GM12873 (cell line): ENCODE data around the gene TNNT2.

Experiments used
- TF ChIP-seq, protein P1 (sequence below): IDR thresholded peaks from 2 replicates; pipeline ENCODE4 v1.5.1; 2012; ENCODE audit warnings: low read depth, mild to moderate bottlenecking, moderate library complexity, low read length, control low read depth; ENCODE audit not compliant: insufficient read depth; ENCODE audit errors: missing control alignments

TNNT2 gene

DNA sequence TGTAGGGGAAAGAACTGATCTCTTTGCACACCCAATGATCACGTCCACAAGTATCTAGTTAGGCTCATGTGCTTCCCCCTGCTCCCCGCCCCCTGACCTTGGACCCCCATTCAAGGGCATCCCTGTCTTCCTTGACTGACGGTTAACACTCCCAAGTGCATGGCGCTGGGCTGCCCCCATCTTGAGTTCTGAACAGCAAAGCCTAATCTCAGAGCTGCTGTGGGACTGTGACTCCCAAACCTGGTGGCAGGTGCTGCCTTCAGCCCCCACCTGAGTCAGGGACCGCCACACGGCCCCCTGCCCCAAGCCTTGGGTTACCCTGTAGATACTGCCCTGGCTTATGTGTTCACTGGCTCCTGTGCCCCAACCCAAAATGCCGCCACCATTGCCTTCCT lies 43.1 kb upstream of the TNNT2 start:
- TF ChIP-seq, protein P1, sequence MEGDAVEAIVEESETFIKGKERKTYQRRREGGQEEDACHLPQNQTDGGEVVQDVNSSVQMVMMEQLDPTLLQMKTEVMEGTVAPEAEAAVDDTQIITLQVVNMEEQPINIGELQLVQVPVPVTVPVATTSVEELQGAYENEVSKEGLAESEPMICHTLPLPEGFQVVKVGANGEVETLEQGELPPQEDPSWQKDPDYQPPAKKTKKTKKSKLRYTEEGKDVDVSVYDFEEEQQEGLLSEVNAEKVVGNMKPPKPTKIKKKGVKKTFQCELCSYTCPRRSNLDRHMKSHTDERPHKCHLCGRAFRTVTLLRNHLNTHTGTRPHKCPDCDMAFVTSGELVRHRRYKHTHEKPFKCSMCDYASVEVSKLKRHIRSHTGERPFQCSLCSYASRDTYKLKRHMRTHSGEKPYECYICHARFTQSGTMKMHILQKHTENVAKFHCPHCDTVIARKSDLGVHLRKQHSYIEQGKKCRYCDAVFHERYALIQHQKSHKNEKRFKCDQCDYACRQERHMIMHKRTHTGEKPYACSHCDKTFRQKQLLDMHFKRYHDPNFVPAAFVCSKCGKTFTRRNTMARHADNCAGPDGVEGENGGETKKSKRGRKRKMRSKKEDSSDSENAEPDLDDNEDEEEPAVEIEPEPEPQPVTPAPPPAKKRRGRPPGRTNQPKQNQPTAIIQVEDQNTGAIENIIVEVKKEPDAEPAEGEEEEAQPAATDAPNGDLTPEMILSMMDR, result no peak

DNA sequence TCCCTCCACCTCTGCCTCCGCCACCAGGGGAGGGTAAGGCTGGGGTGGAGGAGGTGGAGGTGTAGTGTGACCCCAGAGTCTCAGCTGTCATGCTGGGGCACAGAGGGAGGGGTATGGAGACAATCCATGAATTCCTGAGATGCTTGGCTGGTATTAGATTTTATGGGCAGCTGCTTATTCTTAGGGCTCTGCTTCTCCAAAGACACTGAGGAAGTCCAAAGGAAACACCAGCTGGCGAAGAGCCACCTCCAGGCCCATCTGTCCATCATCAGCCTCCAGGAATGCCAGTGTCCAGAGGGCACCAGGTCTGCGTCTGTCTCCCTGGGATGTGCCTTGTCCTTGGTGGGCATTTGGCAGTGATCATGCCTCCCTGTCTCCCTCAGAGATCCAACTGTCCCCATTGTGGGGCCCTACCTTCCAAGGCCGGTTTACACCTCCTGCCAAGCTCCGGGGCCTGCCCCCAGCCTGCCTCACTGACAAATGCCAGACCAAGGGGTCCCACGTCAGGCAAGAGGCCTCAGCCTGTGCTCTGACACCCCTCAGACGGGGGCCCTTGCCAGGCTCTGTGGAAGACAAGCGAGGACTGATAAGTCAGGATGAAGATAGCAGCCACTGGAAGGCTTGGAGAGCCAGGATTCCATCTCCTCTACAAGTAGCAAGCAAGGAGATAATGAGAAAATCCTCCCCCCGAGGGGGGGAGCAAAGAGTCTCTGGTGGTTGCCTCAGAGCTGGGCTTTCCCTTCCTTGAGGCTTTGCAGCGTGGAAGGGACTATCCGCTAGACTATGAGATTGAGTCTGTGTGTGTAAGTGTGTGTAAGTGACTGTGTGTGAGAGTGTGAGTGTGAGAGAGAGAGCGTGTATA lies 42.5 kb upstream of the TNNT2 start:
- TF ChIP-seq, protein P1, result no peak

DNA sequence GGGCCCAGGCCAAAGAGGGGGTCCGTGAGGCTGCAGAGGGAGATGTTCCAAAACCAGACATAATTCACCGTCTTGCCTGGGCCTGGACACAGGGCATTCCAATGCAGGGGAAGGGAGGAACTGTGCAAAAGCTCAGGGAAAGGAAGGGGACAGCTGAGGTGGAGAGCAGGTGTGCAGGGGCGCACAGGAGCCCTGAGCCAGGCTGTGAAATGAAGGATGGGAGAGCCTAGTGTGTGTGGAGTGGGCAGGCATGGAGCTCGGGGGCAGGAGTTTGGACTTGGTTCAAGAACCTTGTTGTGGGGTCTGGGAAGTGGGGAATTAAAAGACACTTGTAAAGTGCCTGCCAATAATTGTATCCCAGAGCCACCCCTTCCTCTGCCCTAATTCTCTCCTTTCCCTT lies 41.8 kb upstream of the TNNT2 start:
- TF ChIP-seq, protein P1, result no peak

DNA sequence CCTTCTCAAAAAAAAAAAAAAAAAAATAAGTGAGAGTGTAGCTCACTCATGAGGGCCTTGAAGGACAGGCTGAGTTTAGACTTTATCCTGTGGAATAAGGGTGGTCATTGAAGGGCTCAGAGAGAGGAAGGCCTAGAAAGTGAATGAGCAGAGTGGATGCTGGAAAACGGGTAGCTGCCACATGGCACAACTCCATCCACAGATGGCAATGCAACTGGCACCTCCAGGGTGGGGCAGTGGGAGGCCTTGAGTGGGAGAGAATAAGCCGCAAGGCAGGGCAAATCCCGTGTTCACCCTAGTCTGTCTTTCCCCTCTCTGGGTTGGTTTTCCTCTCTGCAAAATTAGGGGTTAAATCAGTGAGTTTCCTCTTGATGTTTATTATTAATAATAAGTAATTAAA lies 41.0 kb upstream of the TNNT2 start:
- TF ChIP-seq, protein P1, result no peak

DNA sequence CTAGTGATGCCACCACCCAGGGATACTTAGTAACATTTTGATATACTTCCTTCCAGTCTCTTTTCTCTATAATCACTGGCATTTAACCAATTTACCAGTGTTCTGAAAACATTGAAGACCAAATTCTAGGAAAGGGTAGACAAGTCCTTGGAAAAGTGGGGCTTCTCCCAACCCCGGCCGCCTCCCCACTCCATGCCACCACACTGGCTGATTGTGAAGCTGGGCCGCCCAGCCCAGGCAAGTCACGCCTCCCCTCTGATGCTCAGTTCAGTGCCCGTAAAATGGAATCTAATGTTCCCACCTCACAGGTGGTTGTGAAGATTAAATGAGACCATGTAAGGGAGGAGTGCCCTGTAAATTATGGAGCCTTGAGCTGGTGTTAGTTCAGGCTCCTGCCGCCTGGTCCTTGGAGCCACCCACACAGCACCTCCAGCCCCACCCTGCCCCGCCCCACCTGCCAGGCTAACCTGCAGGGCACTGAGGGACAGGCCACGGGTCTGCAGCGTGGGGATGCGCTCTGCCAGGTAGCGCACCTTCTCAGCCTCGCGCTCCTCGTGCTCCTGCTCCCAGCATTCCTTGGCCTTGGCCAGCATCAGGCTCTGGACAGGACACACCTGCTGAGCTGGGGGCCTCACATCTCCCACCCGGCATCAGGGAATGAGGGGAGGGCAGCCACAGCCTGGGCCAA lies 36.7 kb upstream of the TNNT2 start:
- TF ChIP-seq, protein P1, result no peak

DNA sequence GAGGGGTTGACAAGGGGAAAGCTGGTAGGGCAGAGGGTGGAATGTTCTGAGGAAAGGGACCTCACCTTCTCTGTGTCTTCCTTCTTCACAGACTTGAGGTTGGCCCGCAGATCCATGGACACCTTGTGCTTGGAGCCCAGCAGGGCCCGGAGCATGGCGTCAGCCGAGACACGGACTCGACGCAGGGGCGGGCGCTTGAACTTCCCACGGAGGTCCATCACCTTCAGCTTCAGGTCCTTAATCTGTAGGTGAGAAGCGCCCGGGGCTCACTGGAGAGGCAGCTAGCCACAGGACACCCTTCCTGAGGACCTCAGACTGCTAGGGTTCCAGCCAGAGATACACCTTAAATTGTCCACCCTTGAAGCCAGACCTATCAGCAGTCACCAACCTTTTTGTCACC lies 33.8 kb upstream of the TNNT2 start:
- TF ChIP-seq, protein P1, result no peak

DNA sequence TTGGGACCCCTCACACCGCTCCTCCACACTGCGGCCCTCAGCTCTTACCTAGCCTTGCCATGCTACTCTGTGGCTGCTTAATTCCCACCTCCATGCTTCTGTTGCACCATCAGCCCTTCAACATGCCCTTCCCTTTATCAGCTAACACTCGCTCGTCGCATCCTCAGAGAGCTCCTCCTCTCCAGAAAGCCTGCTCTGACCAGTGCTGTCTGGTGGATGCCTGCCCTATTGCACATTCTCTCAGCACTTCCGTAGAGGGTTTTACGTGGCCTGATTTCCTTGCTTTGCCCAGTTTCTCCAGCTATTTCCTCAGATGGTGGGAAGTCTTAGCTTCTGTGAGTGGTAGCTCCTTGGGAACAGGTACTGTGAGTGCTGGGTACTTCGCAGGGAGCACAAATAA lies 32.0 kb upstream of the TNNT2 start:
- TF ChIP-seq, protein P1, result no peak
